ENCODE measurements around the gene SLC1A2.

DNA sequence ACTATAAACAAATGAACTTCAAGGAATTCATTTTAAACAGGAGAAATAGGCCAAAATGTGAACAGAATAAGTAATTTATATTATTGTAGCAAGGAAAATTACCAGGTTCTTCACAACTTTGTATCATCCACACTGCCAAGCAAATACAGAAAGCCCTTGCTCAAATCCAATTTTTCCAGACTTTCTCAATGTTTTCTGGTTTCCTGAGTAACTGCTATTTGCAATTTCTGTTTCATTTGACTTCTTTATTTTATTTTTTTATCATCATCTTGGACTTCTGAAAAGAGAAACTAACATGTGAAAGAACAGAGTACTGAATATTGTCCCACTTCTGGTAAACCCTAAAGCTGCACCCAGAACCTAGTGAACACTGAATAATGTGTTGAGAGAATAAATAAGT lies 61.0 kb downstream of the SLC1A2 start:
- TF ChIP-seq, protein P1, sequence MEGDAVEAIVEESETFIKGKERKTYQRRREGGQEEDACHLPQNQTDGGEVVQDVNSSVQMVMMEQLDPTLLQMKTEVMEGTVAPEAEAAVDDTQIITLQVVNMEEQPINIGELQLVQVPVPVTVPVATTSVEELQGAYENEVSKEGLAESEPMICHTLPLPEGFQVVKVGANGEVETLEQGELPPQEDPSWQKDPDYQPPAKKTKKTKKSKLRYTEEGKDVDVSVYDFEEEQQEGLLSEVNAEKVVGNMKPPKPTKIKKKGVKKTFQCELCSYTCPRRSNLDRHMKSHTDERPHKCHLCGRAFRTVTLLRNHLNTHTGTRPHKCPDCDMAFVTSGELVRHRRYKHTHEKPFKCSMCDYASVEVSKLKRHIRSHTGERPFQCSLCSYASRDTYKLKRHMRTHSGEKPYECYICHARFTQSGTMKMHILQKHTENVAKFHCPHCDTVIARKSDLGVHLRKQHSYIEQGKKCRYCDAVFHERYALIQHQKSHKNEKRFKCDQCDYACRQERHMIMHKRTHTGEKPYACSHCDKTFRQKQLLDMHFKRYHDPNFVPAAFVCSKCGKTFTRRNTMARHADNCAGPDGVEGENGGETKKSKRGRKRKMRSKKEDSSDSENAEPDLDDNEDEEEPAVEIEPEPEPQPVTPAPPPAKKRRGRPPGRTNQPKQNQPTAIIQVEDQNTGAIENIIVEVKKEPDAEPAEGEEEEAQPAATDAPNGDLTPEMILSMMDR (IDR thresholded peaks at IDR 0.05; ENCODE audit: low read depth, low read length) = no peak
- no peak for TF ChIP-seq EZH2phosphoT487 (IDR thresholded peaks at IDR 0.05; ENCODE audit: low read depth)
